Hepatocyte (in vitro differentiated cells): ENCODE measurements around the gene GSTO1.

Experiments
- CTCF ChIP-seq: fragments of 200-600 bp; sonication (generic); IDR thresholded peaks from 2 replicates; pipeline ENCODE4 v1.5.1; 2016; ENCODE audit warnings: antibody characterized with exemption, mild to moderate bottlenecking; ENCODE audit not compliant: poor library complexity
- EZH2 ChIP-seq: fragments of 200-600 bp; sonication (generic); IDR thresholded peaks from 2 replicates; pipeline ENCODE4 v1.6.1; 2016; ENCODE audit warnings: antibody characterized with exemption, mild to moderate bottlenecking, borderline replicate concordance

GRCh38 chr10:104268405-104268712, 13.7 kb downstream of the GSTO1 start:
- TF ChIP-seq CTCF (no peak), EZH2 (no peak)
